ENCODE measurements around the gene IL12B.
"Not testable (repeated sequence)": the region's sequence is repeated elsewhere in the genome, so short reads cannot be mapped to it uniquely, and the experiment has no call there.

Gene IL12B

DNA sequence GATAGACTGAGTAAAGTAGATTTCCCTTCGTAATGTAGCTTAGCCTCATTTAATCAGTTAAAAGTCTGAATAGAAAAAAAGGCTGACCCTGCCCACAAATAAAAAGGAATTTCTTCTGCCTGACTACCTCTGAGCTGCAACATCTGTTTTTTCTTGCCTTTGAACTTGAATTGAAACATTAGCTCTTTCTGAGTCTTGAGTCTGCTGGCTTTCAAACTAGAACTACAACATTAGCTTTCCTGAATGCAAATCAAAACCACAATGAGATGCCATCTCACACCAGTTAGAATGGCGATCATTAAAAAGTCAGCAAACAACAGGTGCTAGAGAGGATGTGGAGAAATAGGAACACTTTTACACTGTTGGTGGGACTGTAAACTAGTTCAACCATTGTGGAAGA lies 19.9 kb upstream of the IL12B start:
- not testable (repeated sequence) for H3K9ac ChIP-seq (ENCODE audit: low read length); H3F3A ChIP-seq (ENCODE audit: insufficient read depth, low read length); H2AFZ ChIP-seq (ENCODE audit: low read length); H3K9me3 ChIP-seq (ENCODE audit: low read length); H3K4me3 ChIP-seq (ENCODE audit: low read depth, low read length, poor library complexity, severe bottlenecking); H3K9me2 ChIP-seq (ENCODE audit: low read depth, low read length); H3K4me2 ChIP-seq (ENCODE audit: low read length); H4K20me1 ChIP-seq (ENCODE audit: insufficient read depth, low read length); H3K27me3 ChIP-seq (ENCODE audit: insufficient read depth, low read length); H3K27ac ChIP-seq (ENCODE audit: low read depth, low read length, poor library complexity, severe bottlenecking); H3K4me1 ChIP-seq (ENCODE audit: insufficient read depth, low read length, severe bottlenecking); H3K36me3 ChIP-seq (ENCODE audit: insufficient read depth, low read length); H3K79me2 ChIP-seq (ENCODE audit: insufficient read depth, low read length)

DNA sequence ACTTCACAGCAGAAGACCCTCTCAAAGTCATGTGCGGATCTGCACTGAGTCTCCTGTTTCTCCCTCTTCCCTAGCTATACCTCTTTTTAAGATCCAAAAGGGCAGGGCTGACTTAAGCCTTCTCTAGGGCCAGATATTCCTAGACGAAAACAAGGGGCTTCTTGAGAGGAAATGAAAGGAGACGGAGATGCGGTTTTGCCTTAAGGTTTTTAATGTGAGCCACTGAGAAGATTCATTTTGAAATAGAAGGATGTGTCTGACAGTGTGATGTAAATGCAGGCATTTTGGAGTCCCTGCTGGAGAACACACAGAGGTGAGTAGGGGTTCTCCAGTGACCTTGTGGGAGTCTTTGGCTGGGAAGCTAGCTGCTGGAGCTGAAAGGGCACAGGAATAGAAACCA lies 15.6 kb upstream of the IL12B start:
- TF ChIP-seq, protein P1, sequence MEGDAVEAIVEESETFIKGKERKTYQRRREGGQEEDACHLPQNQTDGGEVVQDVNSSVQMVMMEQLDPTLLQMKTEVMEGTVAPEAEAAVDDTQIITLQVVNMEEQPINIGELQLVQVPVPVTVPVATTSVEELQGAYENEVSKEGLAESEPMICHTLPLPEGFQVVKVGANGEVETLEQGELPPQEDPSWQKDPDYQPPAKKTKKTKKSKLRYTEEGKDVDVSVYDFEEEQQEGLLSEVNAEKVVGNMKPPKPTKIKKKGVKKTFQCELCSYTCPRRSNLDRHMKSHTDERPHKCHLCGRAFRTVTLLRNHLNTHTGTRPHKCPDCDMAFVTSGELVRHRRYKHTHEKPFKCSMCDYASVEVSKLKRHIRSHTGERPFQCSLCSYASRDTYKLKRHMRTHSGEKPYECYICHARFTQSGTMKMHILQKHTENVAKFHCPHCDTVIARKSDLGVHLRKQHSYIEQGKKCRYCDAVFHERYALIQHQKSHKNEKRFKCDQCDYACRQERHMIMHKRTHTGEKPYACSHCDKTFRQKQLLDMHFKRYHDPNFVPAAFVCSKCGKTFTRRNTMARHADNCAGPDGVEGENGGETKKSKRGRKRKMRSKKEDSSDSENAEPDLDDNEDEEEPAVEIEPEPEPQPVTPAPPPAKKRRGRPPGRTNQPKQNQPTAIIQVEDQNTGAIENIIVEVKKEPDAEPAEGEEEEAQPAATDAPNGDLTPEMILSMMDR (IDR thresholded peaks at IDR 0.05; ENCODE audit: low read length): no peak
- no peak for TF ChIP-seq EZH2 (IDR thresholded peaks at IDR 0.05; ENCODE audit: borderline replicate concordance, low read length)
- H2AFZ ChIP-seq (ENCODE audit: low read length): no peak overlapping the region
- no peaks in the 10 kb centered on the region for H3K4me1 ChIP-seq (ENCODE audit: insufficient read depth, low read length, severe bottlenecking)
- no peaks in the 10 kb centered on the region for H3K79me2 ChIP-seq (ENCODE audit: insufficient read depth, low read length)
- H3K27me3 ChIP-seq (ENCODE audit: insufficient read depth, low read length): no peaks in the 10 kb centered on the region
- H3K9me2 ChIP-seq (ENCODE audit: low read depth, low read length): no peaks in the 10 kb centered on the region
- no peak overlapping the region for H3K4me3 ChIP-seq (ENCODE audit: low read depth, low read length, poor library complexity, severe bottlenecking)
- no peak overlapping the region for H3K27ac ChIP-seq (ENCODE audit: low read depth, low read length, poor library complexity, severe bottlenecking)
- no peak overlapping the region for H3K9ac ChIP-seq (ENCODE audit: low read length)
- no peak overlapping the region for H3K4me2 ChIP-seq (ENCODE audit: low read length)
- H4K20me1 ChIP-seq (ENCODE audit: insufficient read depth, low read length): no peaks in the 10 kb centered on the region
- no peaks in the 10 kb centered on the region for H3K36me3 ChIP-seq (ENCODE audit: insufficient read depth, low read length)
- H3K9me3 ChIP-seq (ENCODE audit: low read length): no peaks in the 10 kb centered on the region
- no peaks in the 10 kb centered on the region for H3F3A ChIP-seq (ENCODE audit: insufficient read depth, low read length)

DNA sequence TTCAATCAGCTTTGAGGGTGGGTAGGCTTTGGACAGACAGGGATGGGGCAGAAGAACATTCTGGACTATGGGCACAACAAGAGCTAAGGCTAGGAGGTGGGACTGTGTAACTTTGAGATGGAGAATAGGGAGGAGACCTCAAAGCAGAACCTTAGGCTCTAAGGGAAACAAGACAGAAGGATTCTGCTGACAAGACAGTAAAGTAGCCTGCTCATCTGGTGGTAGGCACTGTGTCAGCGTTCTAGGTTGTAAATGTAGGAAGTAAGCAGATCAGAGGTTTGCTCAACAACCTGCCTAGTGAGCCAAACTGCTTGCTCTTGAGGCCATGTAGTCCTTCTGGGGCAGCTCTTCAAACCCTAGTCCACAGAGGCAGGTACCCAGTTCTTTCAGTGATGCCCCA lies 15.0 kb upstream of the IL12B start:
- TF ChIP-seq, protein P1 (IDR thresholded peaks at IDR 0.05; ENCODE audit: low read length): no peak
- no peak for TF ChIP-seq EZH2 (IDR thresholded peaks at IDR 0.05; ENCODE audit: borderline replicate concordance, low read length)
- Histone ChIP-seq H2AFZ (ENCODE audit: low read length) (no peak overlapping the region), H3K9ac (ENCODE audit: low read length) (no peak overlapping the region), H3K36me3 (ENCODE audit: insufficient read depth, low read length) (no peaks in the 10 kb centered on the region), H3K4me1 (ENCODE audit: insufficient read depth, low read length, severe bottlenecking) (no peaks in the 10 kb centered on the region), H3K27me3 (ENCODE audit: insufficient read depth, low read length) (no peaks in the 10 kb centered on the region), H3K9me2 (ENCODE audit: low read depth, low read length) (no peaks in the 10 kb centered on the region), H3K4me3 (ENCODE audit: low read depth, low read length, poor library complexity, severe bottlenecking) (no peak overlapping the region), H3K4me2 (ENCODE audit: low read length) (no peak overlapping the region), H3F3A (ENCODE audit: insufficient read depth, low read length) (no peaks in the 10 kb centered on the region), H3K27ac (ENCODE audit: low read depth, low read length, poor library complexity, severe bottlenecking) (no peak overlapping the region), H4K20me1 (ENCODE audit: insufficient read depth, low read length) (no peaks in the 10 kb centered on the region), H3K9me3 (ENCODE audit: low read length) (no peaks in the 10 kb centered on the region), H3K79me2 (ENCODE audit: insufficient read depth, low read length) (no peaks in the 10 kb centered on the region)

DNA sequence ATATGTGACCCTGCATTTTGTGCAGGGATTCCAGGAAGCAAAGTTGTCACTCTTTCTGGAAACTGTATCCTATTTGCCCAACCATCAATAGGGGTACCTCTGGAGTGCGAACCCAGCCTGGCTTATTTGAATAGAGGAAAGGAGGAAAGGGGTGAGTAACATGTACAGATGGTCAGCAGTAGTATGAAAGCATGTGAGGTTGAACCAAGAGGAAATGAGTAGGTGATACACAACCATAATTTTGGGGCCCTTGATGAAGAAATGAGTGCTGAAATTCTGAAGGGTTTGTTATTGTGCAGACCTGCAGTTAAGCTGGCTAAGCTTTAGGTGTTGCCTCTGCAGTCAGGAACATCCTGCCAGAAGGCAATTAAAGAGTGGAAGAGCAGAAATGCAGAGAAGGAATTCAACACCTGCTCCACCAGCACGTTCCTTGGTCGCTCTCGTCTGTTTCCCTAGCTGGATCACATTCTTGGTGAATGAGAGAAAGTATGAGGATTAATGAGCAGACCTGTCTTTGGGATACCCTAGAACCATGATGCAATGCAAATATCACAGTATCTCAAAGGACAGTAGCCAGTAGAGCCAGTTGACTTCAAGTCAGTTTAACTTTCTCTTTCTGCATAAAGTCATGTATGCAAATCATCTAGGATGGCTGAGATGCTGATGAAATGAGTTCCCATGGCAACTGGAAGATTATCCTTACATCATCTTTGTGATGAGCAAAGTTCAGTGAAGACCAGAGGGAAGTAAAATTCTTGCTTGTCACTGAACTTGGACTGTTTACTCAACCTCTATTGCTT lies 13.2 kb upstream of the IL12B start:
- no peak for TF ChIP-seq EZH2 (IDR thresholded peaks at IDR 0.05; ENCODE audit: borderline replicate concordance, low read length)
- TF ChIP-seq, protein P1 (IDR thresholded peaks at IDR 0.05; ENCODE audit: low read length): no peak
- H3K4me2 ChIP-seq (ENCODE audit: low read length): no peak overlapping the region
- H3K4me3 ChIP-seq (ENCODE audit: low read depth, low read length, poor library complexity, severe bottlenecking): no peak overlapping the region
- H2AFZ ChIP-seq (ENCODE audit: low read length): no peak overlapping the region
- H3K4me1 ChIP-seq (ENCODE audit: insufficient read depth, low read length, severe bottlenecking): no peaks in the 10 kb centered on the region
- no peaks in the 10 kb centered on the region for H3K79me2 ChIP-seq (ENCODE audit: insufficient read depth, low read length)
- no peaks in the 10 kb centered on the region for H3F3A ChIP-seq (ENCODE audit: insufficient read depth, low read length)
- H3K9me2 ChIP-seq (ENCODE audit: low read depth, low read length): no peaks in the 10 kb centered on the region
- H4K20me1 ChIP-seq (ENCODE audit: insufficient read depth, low read length): no peaks in the 10 kb centered on the region
- H3K27me3 ChIP-seq (ENCODE audit: insufficient read depth, low read length): no peaks in the 10 kb centered on the region
- H3K9me3 ChIP-seq (ENCODE audit: low read length): no peaks in the 10 kb centered on the region
- no peak overlapping the region for H3K27ac ChIP-seq (ENCODE audit: low read depth, low read length, poor library complexity, severe bottlenecking)
- no peaks in the 10 kb centered on the region for H3K36me3 ChIP-seq (ENCODE audit: insufficient read depth, low read length)
- no peak overlapping the region for H3K9ac ChIP-seq (ENCODE audit: low read length)
